Esophagus (tissue), 2 donors: ENCODE measurements around the gene BPI. TPM values are rescaled to one million over a fixed set of nuclear protein-coding genes. Genes with fewer than 3 reads are reported as not detected.
"Not testable (repeated sequence)": the region's sequence is repeated elsewhere in the genome, so short reads cannot be mapped to it uniquely, and the experiment has no call there.

Experiments
- H3K27ac ChIP-seq, 2 donors: one replicate each; pipeline ENCODE4 v1.5.1; 2013; ENCODE audit warnings: low read depth in 2 of 2, mild to moderate bottlenecking in 2 of 2, inconsistent platforms in 1 of 2, low read length in 1 of 2, moderate library complexity in 1 of 2
- H3K27me3 ChIP-seq, 2 donors: one replicate each; pipeline ENCODE4 v1.6.1; 2013; ENCODE audit warnings: low read length in 2 of 2, control low read depth in 1 of 2, mild to moderate bottlenecking in 1 of 2; ENCODE audit not compliant: insufficient read depth in 2 of 2, control insufficient read depth in 1 of 2
- H3K36me3 ChIP-seq, 2 donors: one replicate each; pipeline ENCODE4 v1.6.1; 2013; ENCODE audit warnings: low read length in 1 of 2; ENCODE audit not compliant: control insufficient read depth in 2 of 2, insufficient read depth in 2 of 2
- H3K4me1 ChIP-seq, 2 donors: one replicate each; pipeline ENCODE4 v1.6.1; 2013; ENCODE audit warnings: low read length in 1 of 2; ENCODE audit not compliant: control insufficient read depth in 2 of 2, insufficient read depth in 2 of 2
- H3K4me3 ChIP-seq, 2 donors: one replicate each; pipeline ENCODE4 v1.5.1; 2013; ENCODE audit warnings: low read length in 2 of 2, mild to moderate bottlenecking in 2 of 2, low read depth in 1 of 2, moderate library complexity in 1 of 2
- H3K9me3 ChIP-seq, 2 donors: one replicate each; pipeline ENCODE4 v1.6.1; 2013; ENCODE audit warnings: mild to moderate bottlenecking in 2 of 2, low read depth in 1 of 2, low read length in 1 of 2, moderate library complexity in 1 of 2; ENCODE audit not compliant: control insufficient read depth in 2 of 2, insufficient read depth in 1 of 2
- WGBS, 2 donors: extraction: QIAGEN DNeasy Blood & Tissue Kit; methylation state at CpG; one replicate each; pipeline ENCODE4 v1.1.7; 2013; 5-methylcytosine and 5-hydroxymethylcytosine counted together
- polyA plus RNA-seq, 2 donors: library from polyadenylated mRNA; stranded (reverse); fragments of 200-250 nt; gene quantifications; one replicate each; pipeline ENCODE4 v1.2.3, GENCODE V29; 2013
- donor health status: healthy with polysubstance abuse.
- donor health status: Bipolar disorder and iron deficiency.

The BPI gene
- polyA plus RNA-seq, 2 donors: 0.02 TPM; not detected in 1

GRCh38 chr20:38308447-38308846, 4.5 kb downstream of the BPI start:
- H3K27ac ChIP-seq: no peak overlapping the region
- H3K9me3 ChIP-seq: no peaks in the 10 kb centered on the region
- H3K27me3 ChIP-seq: no peaks in the 10 kb centered on the region
- H3K36me3 ChIP-seq: no peaks in the 10 kb centered on the region
- WGBS, 2 donors: 32 to 40% methylated on average over 1 of the region's 1 CpG
- H3K4me1 ChIP-seq: no peaks in the 10 kb centered on the region
- no peak overlapping the region for H3K4me3 ChIP-seq

- H3K9me3 ChIP-seq: no peaks in the 10 kb centered on the region
- no peaks in the 10 kb centered on the region for H3K36me3 ChIP-seq
- 74 to 84% methylated on average over 3 of the region's 3 CpGs for WGBS, 2 donors
These were observed 7.1 kb downstream of the BPI start for GRCh38 chr20:38311091-38311490.

GRCh38 chr20:38311491-38311890, 7.5 kb downstream of the BPI start:
- no peaks in the 10 kb centered on the region for H3K36me3 ChIP-seq
- no peaks in the 10 kb centered on the region for H3K27me3 ChIP-seq
- no peak overlapping the region for H3K27ac ChIP-seq
- no peaks in the 10 kb centered on the region for H3K9me3 ChIP-seq
- 43 to 48% methylated on average over 3 of the region's 3 CpGs for WGBS, 2 donors
- H3K4me1 ChIP-seq: no peaks in the 10 kb centered on the region
- no peak overlapping the region for H3K4me3 ChIP-seq

More at GRCh38 chr20:38311091-38311490, 7.1 kb downstream of the BPI start:
- H3K27ac ChIP-seq: no peak overlapping the region
- no peak overlapping the region for H3K4me3 ChIP-seq
- H3K27me3 ChIP-seq: no peaks in the 10 kb centered on the region
- no peaks in the 10 kb centered on the region for H3K4me1 ChIP-seq

GRCh38 chr20:38313676-38314075, 9.7 kb downstream of the BPI start:
- no peaks in the 10 kb centered on the region for H3K36me3 ChIP-seq
- no peaks in the 10 kb centered on the region for H3K27me3 ChIP-seq
- H3K4me1 ChIP-seq: no peaks in the 10 kb centered on the region
- H3K27ac ChIP-seq: no peak overlapping the region
- no peaks in the 10 kb centered on the region for H3K9me3 ChIP-seq
- no peak overlapping the region for H3K4me3 ChIP-seq
- 97% methylated on average over 2 of the region's 2 CpGs for WGBS, 2 donors

- not testable (repeated sequence) for H3K36me3 ChIP-seq, H3K4me3 ChIP-seq, H3K27me3 ChIP-seq, H3K27ac ChIP-seq, H3K4me1 ChIP-seq, H3K9me3 ChIP-seq
- WGBS, 2 donors: 97% methylated on average over 1 of the region's 1 CpG
These were observed 10.4 kb downstream of the BPI start for GRCh38 chr20:38314350-38314749.

GRCh38 chr20:38315290-38315966, 11.5 kb downstream of the BPI start:
- 60 to 75% methylated on average over 5 of the region's 5 CpGs for WGBS, 2 donors
- Histone ChIP-seq H3K4me3 (no peak overlapping the region), H3K27me3 (no peaks in the 10 kb centered on the region)

GRCh38 chr20:38316341-38316740, 12.4 kb downstream of the BPI start:
- Histone ChIP-seq H3K4me3 (no peak overlapping the region), H3K4me1 (no peaks in the 10 kb centered on the region), H3K27ac (no peak overlapping the region), H3K9me3 (no peaks in the 10 kb centered on the region), H3K36me3 (no peaks in the 10 kb centered on the region), H3K27me3 (no peaks in the 10 kb centered on the region)
- 89 to 94% methylated on average over 4 of the region's 4 CpGs for WGBS, 2 donors

More at GRCh38 chr20:38315290-38315966, 11.5 kb downstream of the BPI start:
- H3K4me1 ChIP-seq: no peaks in the 10 kb centered on the region
- H3K27ac ChIP-seq: no peak overlapping the region
- H3K36me3 ChIP-seq: no peaks in the 10 kb centered on the region
- no peaks in the 10 kb centered on the region for H3K9me3 ChIP-seq

GRCh38 chr20:38317422-38317821, 13.5 kb downstream of the BPI start:
- no peak overlapping the region for H3K27ac ChIP-seq
- no peaks in the 10 kb centered on the region for H3K4me1 ChIP-seq
- 65 to 75% methylated on average over 3 of the region's 3 CpGs for WGBS, 2 donors
- H3K4me3 ChIP-seq: no peak overlapping the region
- H3K27me3 ChIP-seq: no peaks in the 10 kb centered on the region
- H3K36me3 ChIP-seq: no peaks in the 10 kb centered on the region
- H3K9me3 ChIP-seq: no peaks in the 10 kb centered on the region

- Histone ChIP-seq H3K4me1 (no peaks in the 10 kb centered on the region), H3K27ac (no peak overlapping the region), H3K27me3 (no peaks in the 10 kb centered on the region), H3K4me3 (no peak overlapping the region), H3K36me3 (no peaks in the 10 kb centered on the region), H3K9me3 (no peaks in the 10 kb centered on the region)
- WGBS, 2 donors: 59 to 69% methylated on average over 6 of the region's 6 CpGs
These were observed 16.3 kb downstream of the BPI start for GRCh38 chr20:38320221-38320620.

- H3K27ac ChIP-seq: no peak overlapping the region
- H3K36me3 ChIP-seq: no peaks in the 10 kb centered on the region
- H3K4me1 ChIP-seq: no peaks in the 10 kb centered on the region
- no peaks in the 10 kb centered on the region for H3K9me3 ChIP-seq
- H3K27me3 ChIP-seq: no peaks in the 10 kb centered on the region
- WGBS, 2 donors: 3% methylated on average over 5 of the region's 5 CpGs
- H3K4me3 ChIP-seq: no peak overlapping the region
These were observed 18.1 kb downstream of the BPI start for GRCh38 chr20:38321959-38322598.
